ENCODE data around the gene AMOTL2. TPM values are rescaled to one million over a fixed set of nuclear protein-coding genes. Genes with fewer than 3 reads are reported as not detected.

Gene AMOTL2
- total and polyA plus RNA-seq, 7 donors, result 4.0 to 36.6 (median 16.5) TPM

DNA sequence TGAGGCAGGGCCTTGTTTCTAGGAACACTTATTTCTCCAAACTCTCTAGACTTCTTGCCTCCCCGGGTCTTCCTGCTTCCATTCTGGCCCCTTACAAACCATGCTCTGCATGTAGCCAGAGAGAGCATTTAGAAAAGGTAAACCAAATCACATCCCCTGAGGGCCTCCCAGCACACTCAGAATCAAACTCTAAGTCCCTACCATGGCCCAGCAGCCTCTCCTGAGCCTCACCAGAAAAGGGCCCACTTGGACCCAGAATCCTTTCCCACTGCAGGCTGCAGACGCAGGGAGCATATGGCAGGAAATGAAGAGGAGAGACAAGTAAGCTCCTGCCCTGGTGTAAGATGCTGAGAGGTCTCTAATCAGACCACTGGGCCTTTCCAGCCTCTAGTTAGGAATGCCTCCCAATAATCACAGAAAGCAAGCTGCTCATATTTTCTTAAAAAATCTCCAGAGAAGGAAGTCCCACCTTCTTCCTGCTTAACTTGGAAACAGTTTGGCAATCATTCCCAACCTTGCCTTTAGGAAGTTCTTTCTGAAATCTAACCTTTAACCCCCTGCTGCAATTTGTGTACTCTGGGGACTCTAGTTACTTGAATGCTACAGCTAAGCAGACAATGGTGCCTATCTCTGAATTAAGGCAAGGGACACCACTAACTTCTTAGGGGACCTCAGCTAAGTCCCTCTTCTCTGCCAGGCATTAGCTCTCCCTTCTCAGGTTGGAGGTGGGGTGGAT is 4.2 kb downstream of the AMOTL2 start:
- peaks cover 75% of the 10 kb centered on the region for H3K4me1 ChIP-seq
- H3K4me3 ChIP-seq, result peak overlapping the region; percentile 86
- peak overlapping the region; percentile 80 for H3K27ac ChIP-seq
- H3K27me3 ChIP-seq (ENCODE audit: insufficient read depth in 3 of 3, low read length in 2 of 3), result no peaks in the 10 kb centered on the region
- ATAC-seq (no peak), DNase-seq (peak in 1 of 2 donors; percentile 34)
- no peaks in the 10 kb centered on the region for H3K9me3 ChIP-seq
- intact Hi-C loops (cut with DNase I), result loop anchor here (5.0 kb wide), 2 partner anchors 102 to 112 kb away; no protein-coding TSS in a partner anchor
- TF ChIP-seq, protein P1, sequence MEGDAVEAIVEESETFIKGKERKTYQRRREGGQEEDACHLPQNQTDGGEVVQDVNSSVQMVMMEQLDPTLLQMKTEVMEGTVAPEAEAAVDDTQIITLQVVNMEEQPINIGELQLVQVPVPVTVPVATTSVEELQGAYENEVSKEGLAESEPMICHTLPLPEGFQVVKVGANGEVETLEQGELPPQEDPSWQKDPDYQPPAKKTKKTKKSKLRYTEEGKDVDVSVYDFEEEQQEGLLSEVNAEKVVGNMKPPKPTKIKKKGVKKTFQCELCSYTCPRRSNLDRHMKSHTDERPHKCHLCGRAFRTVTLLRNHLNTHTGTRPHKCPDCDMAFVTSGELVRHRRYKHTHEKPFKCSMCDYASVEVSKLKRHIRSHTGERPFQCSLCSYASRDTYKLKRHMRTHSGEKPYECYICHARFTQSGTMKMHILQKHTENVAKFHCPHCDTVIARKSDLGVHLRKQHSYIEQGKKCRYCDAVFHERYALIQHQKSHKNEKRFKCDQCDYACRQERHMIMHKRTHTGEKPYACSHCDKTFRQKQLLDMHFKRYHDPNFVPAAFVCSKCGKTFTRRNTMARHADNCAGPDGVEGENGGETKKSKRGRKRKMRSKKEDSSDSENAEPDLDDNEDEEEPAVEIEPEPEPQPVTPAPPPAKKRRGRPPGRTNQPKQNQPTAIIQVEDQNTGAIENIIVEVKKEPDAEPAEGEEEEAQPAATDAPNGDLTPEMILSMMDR (IDR thresholded peaks at IDR 0.05), result no peak
- peaks cover 0 to 67% of the 10 kb centered on the region in 2 donors for H3K36me3 ChIP-seq (ENCODE audit: insufficient read depth in 1 of 2, low read depth in 1 of 2)
- 63 to 78% (median 77%) methylated on average over 2 of the region's 2 CpGs for WGBS, 3 donors

DNA sequence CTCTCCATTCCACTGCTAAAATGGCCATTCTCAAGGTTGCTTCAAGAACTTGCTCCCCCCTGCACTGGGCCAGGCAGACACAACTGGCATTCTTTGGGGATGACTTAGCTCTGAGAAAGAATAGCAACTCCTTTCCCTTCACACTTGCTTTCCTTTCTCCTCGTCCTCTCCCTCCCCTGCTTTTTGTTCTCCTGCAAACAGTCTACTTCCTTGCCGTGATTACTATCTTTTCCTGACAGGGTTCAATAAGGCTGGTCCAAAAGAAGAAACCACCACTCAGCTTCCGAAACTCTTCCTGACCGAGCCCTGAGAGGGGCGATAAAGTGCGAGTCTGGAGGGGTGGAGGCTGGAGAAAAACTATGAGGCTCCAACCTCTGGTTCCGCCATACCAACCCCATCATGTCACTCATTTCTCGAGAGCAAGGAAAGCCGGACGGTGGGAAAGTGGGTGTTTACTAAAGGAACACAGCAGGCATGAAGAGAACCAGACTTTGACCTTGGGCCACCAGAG is 5.0 kb downstream of the AMOTL2 start:
- intact Hi-C loops (cut with DNase I), result no loop called here
- Histone ChIP-seq H3K4me1 (peaks cover 80% of the 10 kb centered on the region), H3K27me3 (ENCODE audit: insufficient read depth in 3 of 3, low read length in 2 of 3) (no peaks in the 10 kb centered on the region), H3K27ac (peak overlapping the region; percentile 80), H3K9me3 (no peaks in the 10 kb centered on the region), H3K36me3 (ENCODE audit: insufficient read depth in 1 of 2, low read depth in 1 of 2) (peaks cover 0 to 72% of the 10 kb centered on the region in 2 donors), H3K4me3 (peak overlapping the region; percentile 86)
- WGBS, 3 donors, result 63 to 67% (median 67%) methylated on average over 10 of the region's 10 CpGs
- TF ChIP-seq, protein P1 (IDR thresholded peaks at IDR 0.05), result no peak
- ATAC-seq (no peak), DNase-seq (peak in 1 of 2 donors; percentile 36)

DNA sequence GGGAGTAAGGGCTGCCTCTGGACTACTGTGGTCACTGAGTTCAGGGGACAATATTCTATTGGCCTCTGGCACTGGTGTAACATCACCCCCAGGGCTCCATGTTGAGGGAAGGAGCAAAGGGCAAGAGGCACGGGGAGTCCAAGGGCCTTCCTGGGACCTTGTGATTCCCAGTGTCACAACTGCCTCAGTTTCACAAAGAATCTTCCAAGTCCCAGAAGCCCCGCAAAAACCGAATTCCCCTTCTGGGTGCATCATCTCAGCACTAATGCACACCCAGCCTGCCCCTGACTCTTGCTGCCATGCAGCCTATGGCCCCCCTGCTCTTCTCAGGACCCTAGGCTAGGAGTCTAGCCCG is 5.5 kb downstream of the AMOTL2 start:
- Histone ChIP-seq H3K9me3 (no peaks in the 10 kb centered on the region), H3K4me3 (peak overlapping the region; percentile 86), H3K36me3 (ENCODE audit: insufficient read depth in 1 of 2, low read depth in 1 of 2) (peaks cover 0 to 74% of the 10 kb centered on the region in 2 donors), H3K4me1 (peaks cover 85% of the 10 kb centered on the region), H3K27ac (peak overlapping the region; percentile 80), H3K27me3 (ENCODE audit: insufficient read depth in 3 of 3, low read length in 2 of 3) (no peaks in the 10 kb centered on the region)
- TF ChIP-seq, protein P1 (IDR thresholded peaks at IDR 0.05), result no peak
- whole genome bisulfite sequencing, 3 donors, result 83 to 89% (median 86%) methylated on average over 4 of the region's 4 CpGs
- ATAC-seq (no peak), DNase-seq (peak in 1 of 2 donors; percentile 31)
- intact Hi-C loops (cut with DNase I), result no loop called here

DNA sequence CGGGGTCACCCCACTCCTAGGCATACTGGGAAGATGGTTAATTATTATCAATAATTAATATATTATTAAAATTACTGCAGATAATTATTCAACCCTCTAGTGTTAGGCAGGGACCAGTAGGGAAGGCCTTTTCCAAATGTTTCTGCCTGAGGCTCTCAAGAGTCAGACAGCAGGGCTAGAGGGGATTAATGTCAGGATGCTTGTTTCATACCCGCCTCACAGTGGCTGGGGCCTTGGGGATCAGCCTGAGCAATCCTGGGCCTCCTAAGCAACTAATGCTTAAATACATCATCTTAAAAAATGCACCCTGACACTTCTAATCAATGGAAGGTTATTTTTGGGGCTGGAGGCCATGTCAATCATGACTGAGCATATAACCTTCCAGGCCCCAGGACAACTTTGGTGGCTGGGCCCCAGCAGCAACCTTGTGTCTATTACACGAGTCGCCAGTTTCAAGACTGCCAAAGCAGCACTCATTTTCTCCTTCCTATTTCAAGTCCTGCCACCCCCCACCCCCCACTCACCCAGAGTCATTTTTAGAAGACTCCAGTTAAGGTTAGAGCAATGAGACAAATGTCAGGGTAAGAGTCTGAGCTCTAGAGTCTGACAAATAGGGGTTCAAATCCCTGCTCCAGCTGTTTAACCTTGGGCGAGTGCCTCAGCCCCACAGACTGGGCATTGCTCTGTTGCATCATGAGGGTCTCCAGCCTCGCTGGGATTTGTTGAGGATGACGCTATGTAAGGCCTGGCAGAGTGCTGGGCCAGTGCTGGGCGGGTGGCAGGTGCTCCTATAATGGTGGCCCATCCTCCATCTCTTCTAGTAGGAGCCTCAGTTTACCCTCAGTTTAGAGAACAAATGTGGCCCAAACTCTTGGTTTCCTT is 6.1 kb downstream of the AMOTL2 start:
- WGBS, 3 donors, result 36 to 67% (median 61%) methylated on average over 8 of the region's 8 CpGs
- DNase-seq (peak in 1 of 2 donors; percentile 54), ATAC-seq (no peak)
- no peaks in the 10 kb centered on the region for H3K27me3 ChIP-seq (ENCODE audit: insufficient read depth in 3 of 3, low read length in 2 of 3)
- H3K36me3 ChIP-seq (ENCODE audit: insufficient read depth in 1 of 2, low read depth in 1 of 2), result peaks cover 0 to 80% of the 10 kb centered on the region in 2 donors
- H3K4me1 ChIP-seq, result peaks cover 92% of the 10 kb centered on the region
- peak overlapping the region; percentile 22 for H3K4me3 ChIP-seq
- peak overlapping the region; percentile 80 for H3K27ac ChIP-seq
- TF ChIP-seq, protein P1 (IDR thresholded peaks at IDR 0.05), result no peak
- intact Hi-C loops (cut with DNase I), result no loop called here
- no peaks in the 10 kb centered on the region for H3K9me3 ChIP-seq
